HG02588 (cell line): ENCODE results near the gene NKAPL.
"Not testable (repeated sequence)": the region's sequence is repeated elsewhere in the genome, so short reads cannot be mapped to it uniquely, and the experiment has no call there.

Source experiments
- ATAC-seq: cut with Tn5 transposase; IDR thresholded peaks from one replicate; pipeline ENCODE4 v1.9.1; 2021; ENCODE audit warnings: mild to moderate bottlenecking, moderate library complexity; ENCODE audit not compliant: unreplicated experiment

The NKAPL gene

DNA sequence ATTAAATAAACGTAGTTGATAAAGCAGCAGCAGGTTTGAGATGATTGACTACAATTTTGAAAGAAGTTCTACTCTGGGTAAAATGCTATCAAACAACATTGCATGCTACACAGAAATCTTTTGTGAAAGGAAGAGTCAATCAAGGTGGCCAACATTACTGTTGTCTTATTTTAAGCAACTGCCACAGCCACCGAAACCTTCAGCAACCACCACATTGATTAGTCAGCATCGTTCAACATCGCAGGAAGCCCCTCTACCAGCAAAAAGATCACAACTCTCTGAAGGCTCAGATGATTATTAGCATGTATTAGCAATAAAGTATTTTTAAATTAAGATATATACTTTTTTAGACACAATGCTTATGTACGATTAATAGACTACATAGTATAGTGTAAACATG is 36.2 kb downstream of the NKAPL start:
- ATAC-seq: no peak

DNA sequence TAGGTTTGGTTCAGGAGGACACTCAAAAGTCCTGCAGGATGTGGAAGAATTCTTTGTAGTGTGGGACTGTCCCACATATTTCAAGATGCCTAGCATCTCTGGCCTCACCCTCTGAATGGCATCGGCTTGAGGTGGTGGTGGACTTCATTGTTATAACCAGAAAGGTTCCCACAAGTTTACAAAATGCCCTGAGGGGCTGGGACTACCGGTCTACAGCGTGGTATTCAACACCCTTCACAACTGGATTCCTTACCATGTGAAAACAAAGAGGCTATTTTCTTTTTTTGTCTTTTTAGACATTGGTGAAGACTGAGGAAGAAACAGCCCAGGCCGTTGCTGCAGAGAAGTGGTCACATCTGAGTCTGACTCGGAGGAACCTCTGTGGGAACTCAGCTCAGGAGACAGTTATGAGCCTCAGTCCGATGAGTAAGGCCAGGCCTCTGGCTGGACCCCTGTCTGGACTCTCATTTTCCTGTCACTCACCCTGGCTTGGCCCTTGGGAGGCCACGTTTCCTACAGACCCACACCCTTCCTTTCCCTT is 37.5 kb downstream of the NKAPL start:
- no peak for ATAC-seq

DNA sequence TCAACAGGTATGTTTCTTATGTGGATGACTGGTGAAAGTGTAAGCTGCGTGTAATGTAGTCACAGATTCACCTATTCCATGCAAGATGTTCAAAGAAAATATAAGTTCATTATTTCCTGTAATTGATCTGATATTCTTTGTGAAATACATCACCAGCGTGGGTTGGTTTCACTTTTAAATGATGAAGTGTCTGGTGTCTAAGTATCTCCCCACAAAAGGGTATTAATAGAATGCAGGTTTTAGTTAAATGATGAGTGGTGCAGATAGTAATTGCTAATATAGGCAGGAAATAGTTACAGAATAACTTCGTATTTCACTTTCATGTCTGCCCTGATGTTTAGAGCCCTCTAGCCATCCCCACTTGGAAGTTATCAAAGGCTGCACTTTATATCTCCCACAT is 44.5 kb downstream of the NKAPL start:
- no peak for ATAC-seq

DNA sequence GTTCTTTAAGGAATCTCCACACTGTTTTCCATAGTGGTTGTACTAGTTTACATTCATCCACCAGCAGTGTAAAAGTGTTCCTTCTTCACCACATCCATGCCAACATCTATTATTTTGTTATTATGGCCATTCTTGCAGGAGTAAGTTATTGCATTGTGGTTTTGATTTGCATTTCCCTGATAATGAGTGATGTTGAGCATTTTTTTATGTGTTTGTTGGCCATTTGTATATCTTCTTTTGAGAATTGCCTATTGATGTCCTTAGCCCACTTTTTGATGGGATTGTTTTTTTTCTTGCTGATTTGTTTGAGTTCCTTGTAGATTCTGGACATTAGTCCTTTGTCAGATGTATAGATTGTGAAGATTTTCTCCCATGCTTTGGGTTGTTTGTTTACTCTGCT is 47.3 kb downstream of the NKAPL start:
- ATAC-seq: not testable (repeated sequence)
